NCI-H526 (cell line): Measurements from ENCODE around the gene ADGRG2.
"Not testable (repeated sequence)": the region's sequence is repeated elsewhere in the genome, so short reads cannot be mapped to it uniquely, and the experiment has no call there.

ENCODE experiments used
- DNase-seq, 2 experiments: peaks; one replicate each; lab custom pipeline; 2025; lab: John Stamatoyannopoulos, UW

The ADGRG2 gene

GRCh38 chrX:18997916-18998315 is 124.4 kb downstream of the ADGRG2 start:
- no peak for DNase-seq

GRCh38 chrX:18996536-18996935 is 125.7 kb downstream of the ADGRG2 start:
- DNase-seq, result no peak

- no peak for DNase-seq
Observed at GRCh38 chrX:18995221-18995620, 127.0 kb downstream of the ADGRG2 start.

GRCh38 chrX:18994713-18995112 is 127.6 kb downstream of the ADGRG2 start:
- no peak for DNase-seq

- no peak for DNase-seq
Observed at GRCh38 chrX:18992829-18993228, 129.4 kb downstream of the ADGRG2 start.

- no peak for DNase-seq
Observed at GRCh38 chrX:18985186-18985435, 137.2 kb downstream of the ADGRG2 start.

GRCh38 chrX:18984381-18985185 is 137.7 kb downstream of the ADGRG2 start:
- peak; percentile 82 to 93 for DNase-seq

- DNase-seq, result peak; percentile 19 to 84
Observed at GRCh38 chrX:18983666-18984380, 138.4 kb downstream of the ADGRG2 start, which contains the start of gene PHKA2. TSS of gene PHKA2 (minus strand) at chrX:18984114. CDS start at chrX:18983932, 182 bp downstream.

- DNase-seq, result no peak
Observed at GRCh38 chrX:18981124-18981807, 141.0 kb downstream of the ADGRG2 start.

GRCh38 chrX:18980262-18980661 is 142.0 kb downstream of the ADGRG2 start:
- not testable (repeated sequence) for DNase-seq

GRCh38 chrX:18974993-18975392 is 147.3 kb downstream of the ADGRG2 start:
- DNase-seq, result no peak

GRCh38 chrX:18973527-18974192 is 148.6 kb downstream of the ADGRG2 start:
- DNase-seq, result peak; percentile 44 to 60

- DNase-seq, result no peak
Observed at GRCh38 chrX:18971506-18971905, 150.8 kb downstream of the ADGRG2 start.

- DNase-seq, result no peak
Observed at GRCh38 chrX:18970465-18970864, 151.8 kb downstream of the ADGRG2 start.

- no peak for DNase-seq
Observed at GRCh38 chrX:18966624-18967023, 155.6 kb downstream of the ADGRG2 start.

- DNase-seq, result no peak
Observed at GRCh38 chrX:18964901-18965300, 157.4 kb downstream of the ADGRG2 start.

- no peak for DNase-seq
Observed at GRCh38 chrX:18964026-18964425, 158.2 kb downstream of the ADGRG2 start.

- no peak for DNase-seq
Observed at GRCh38 chrX:18962329-18962728, 159.9 kb downstream of the ADGRG2 start.

GRCh38 chrX:18961686-18962085 is 160.6 kb downstream of the ADGRG2 start:
- DNase-seq, result no peak

- DNase-seq, result no peak
Observed at GRCh38 chrX:18956303-18957032, 165.8 kb downstream of the ADGRG2 start.

- no peak for DNase-seq
Observed at GRCh38 chrX:18955676-18956075, 166.6 kb downstream of the ADGRG2 start.

GRCh38 chrX:18951032-18951431 is 171.2 kb downstream of the ADGRG2 start:
- no peak for DNase-seq
